HG02885 (cell line): ENCODE results near the gene OR2L8.

Experiments used
- ATAC-seq: cut with Tn5 transposase; IDR thresholded peaks from one replicate; pipeline ENCODE4 v1.9.1; 2021; ENCODE audit warnings: mild to moderate bottlenecking; ENCODE audit not compliant: unreplicated experiment, poor library complexity

Gene OR2L8

DNA sequence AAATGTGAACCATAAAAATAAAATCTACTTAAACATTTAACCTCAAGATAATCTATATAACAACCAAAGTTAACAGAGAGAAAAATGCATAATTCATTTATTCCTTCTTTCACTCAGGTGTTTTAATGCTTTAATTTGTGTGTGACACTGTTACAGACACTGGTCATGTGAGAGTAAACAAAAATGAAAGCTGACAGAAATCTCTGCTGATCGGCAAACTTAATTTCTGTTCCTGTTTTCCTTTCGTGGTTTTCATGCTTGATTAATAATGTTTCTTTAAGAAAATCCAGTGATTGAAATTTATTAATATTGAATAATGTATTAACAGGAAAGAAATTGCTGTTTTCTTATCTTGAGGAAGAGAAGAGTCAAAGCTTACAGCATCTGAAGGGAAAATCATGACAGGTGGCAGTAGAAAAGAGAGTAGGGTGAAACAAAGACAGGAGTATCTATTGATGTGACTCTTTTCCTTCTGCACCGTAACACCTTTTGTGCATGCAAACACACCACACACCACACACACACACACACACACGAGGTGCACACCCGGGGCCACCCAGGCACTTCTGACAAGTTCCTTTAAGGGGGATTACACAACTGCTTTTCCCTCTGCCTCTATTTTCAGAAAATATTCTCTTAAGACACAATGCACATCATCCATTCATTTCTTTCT is 18.0 kb downstream of the OR2L8 start:
- peak; percentile 84 for ATAC-seq

DNA sequence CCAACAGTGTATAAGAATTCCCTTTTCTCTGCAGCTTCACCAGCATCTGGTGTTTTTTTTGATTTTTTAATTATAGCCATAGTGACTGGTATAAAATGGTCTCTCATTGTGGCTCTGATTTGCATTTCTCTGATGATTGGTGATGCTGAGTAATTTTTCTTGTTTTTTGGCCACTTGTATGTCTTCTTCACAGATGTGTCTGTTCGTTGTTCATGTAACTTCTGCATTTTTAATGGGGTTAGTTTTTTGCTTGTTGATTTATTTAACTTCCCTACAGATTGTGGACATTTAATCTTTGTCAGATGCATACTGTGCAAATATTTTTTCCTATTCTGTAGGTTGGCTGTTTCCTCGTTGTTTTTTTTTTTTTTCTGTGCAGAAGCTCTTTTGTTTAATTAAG is 44.3 kb downstream of the OR2L8 start:
- ATAC-seq = no peak

DNA sequence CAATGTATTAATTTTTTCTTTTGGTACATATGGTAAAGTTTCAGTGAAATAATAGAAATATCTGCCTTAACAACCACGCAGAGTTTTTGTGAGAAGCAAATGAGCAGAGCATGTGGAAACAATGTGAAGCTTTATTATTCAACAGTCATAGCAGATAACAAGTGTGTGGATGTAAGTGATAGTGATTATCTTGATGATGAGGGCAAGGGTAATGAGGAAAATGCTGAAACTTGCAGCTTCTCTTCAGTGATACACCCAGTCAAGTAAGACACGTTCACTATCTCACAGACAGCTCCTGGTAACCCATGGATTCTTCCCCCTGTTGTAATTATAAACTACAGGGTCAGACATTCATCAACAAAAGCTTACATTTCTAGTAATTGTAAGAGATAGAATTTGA is 50.2 kb downstream of the OR2L8 start:
- no peak for ATAC-seq
